BE2C (cell line): ENCODE results near the gene SLC52A1.

Experiments used
- DNase-seq: peaks from one replicate; pipeline ENCODE4 v3.0.0-alpha.2; 2020
- H3K27me3 ChIP-seq: fragments of 250-450 bp; sonication (Bioruptor Pico); 2 replicates; pipeline ENCODE4 v1.5.1; 2020; ENCODE audit warnings: mild to moderate bottlenecking
- H3K36me3 ChIP-seq: fragments of 250-450 bp; sonication (Bioruptor Pico); 2 replicates; pipeline ENCODE4 v1.5.1; 2020; ENCODE audit warnings: mild to moderate bottlenecking
- H3K4me1 ChIP-seq: fragments of 250-450 bp; sonication (Bioruptor Pico); 2 replicates; pipeline ENCODE4 v1.5.1; 2020
- H3K4me3 ChIP-seq: 2 replicates; pipeline ENCODE4 v1.5.1; 2011; ENCODE audit warnings: low read depth, low read length
- H3K9me3 ChIP-seq: fragments of 250-450 bp; sonication (Bioruptor Pico); 2 replicates; pipeline ENCODE4 v1.5.1; 2020
- TF ChIP-seq, protein P1 (sequence below): IDR thresholded peaks from 2 replicates; pipeline ENCODE4 v1.5.1; 2012; ENCODE audit warnings: mild to moderate bottlenecking, low read depth, low read length

The SLC52A1 gene

DNA sequence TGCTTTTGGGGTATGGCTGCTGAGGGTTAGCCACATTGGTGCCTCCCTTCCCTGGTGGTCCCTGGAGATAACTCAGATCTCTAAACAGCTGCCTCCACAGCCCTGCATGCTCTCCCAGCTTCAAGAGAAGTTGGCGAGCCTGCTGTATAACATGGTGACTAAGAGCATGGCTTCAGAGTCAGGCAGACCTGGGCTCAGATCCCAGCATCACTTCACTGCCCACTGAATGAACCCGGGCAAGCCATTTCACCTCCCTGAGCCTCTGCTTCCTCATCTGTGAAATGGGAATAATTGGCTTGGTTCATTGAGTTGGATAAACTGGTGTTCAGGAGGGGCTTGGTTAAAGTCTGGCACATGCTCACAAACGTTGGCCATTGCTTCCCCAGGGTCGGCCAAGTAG is 20.9 kb downstream of the SLC52A1 start:
- DNase-seq, result no peak
- Histone ChIP-seq H3K36me3 (no peaks in the 10 kb centered on the region), H3K9me3 (no peaks in the 10 kb centered on the region), H3K4me1 (no peaks in the 10 kb centered on the region), H3K4me3 (no peak overlapping the region), H3K27me3 (no peaks in the 10 kb centered on the region)
- TF ChIP-seq, protein P1, sequence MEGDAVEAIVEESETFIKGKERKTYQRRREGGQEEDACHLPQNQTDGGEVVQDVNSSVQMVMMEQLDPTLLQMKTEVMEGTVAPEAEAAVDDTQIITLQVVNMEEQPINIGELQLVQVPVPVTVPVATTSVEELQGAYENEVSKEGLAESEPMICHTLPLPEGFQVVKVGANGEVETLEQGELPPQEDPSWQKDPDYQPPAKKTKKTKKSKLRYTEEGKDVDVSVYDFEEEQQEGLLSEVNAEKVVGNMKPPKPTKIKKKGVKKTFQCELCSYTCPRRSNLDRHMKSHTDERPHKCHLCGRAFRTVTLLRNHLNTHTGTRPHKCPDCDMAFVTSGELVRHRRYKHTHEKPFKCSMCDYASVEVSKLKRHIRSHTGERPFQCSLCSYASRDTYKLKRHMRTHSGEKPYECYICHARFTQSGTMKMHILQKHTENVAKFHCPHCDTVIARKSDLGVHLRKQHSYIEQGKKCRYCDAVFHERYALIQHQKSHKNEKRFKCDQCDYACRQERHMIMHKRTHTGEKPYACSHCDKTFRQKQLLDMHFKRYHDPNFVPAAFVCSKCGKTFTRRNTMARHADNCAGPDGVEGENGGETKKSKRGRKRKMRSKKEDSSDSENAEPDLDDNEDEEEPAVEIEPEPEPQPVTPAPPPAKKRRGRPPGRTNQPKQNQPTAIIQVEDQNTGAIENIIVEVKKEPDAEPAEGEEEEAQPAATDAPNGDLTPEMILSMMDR, result no peak

DNA sequence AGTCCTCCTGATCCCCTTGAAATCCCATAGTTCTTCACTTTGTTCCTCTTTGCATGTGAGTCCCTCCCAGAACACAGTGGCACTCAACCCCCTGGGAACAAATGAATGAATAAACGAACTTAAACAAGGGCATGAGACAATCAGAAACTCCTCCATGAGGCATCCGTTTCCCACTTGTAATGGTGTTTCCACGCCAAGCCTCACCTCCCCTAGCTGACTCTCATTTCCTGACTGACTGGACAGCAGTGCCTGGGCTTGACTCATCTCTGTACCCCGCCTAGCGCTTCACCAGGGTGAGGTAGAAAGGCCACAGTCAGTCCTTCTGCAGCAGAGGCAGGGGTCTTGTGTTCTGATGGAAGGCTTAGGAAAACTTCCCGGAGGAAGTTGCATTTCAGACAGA is 23.3 kb downstream of the SLC52A1 start:
- H3K36me3 ChIP-seq, result no peaks in the 10 kb centered on the region
- no peaks in the 10 kb centered on the region for H3K27me3 ChIP-seq

DNA sequence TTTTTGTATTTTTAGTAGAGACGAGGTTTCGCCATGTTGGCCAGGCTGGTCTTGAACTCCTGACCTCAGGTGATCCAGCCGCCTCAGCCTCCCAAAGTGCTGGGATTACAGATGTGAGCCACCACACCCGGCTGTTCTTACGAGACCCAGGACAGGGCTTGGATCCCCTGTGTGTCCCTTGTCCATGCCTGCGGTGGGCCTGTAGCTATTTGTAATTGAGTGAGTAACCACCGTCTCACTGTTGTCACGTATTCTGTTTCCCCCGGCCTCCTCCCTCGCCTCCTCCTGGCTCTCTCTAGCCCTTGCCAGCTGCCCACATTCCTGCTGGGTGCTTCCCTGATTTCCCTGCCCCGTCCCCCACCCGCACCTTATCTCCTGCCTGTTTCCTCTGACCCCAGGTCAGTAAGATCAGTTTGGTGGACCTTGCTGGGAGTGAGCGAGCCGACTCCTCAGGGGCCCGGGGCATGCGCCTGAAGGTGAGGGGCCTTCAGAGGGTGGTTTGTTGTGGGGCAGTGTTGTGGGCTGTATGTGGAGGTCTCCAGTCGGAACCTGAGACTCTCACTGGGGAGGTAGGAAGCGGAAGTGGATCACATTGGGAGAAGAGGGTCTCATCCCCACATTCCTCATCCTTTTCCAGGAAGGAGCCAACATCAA is 31.9 kb downstream of the SLC52A1 start:
- Histone ChIP-seq H3K36me3 (no peaks in the 10 kb centered on the region), H3K9me3 (no peaks in the 10 kb centered on the region), H3K27me3 (no peaks in the 10 kb centered on the region), H3K4me3 (no peak overlapping the region), H3K4me1 (no peaks in the 10 kb centered on the region)
- TF ChIP-seq, protein P1, result no peak
- no peak for DNase-seq

More for the DNA sequence above, 23.3 kb downstream of the SLC52A1 start:
- no peak overlapping the region for H3K4me3 ChIP-seq
- TF ChIP-seq, protein P1, result no peak
- no peaks in the 10 kb centered on the region for H3K4me1 ChIP-seq
- H3K9me3 ChIP-seq, result no peaks in the 10 kb centered on the region
- DNase-seq, result no peak

DNA sequence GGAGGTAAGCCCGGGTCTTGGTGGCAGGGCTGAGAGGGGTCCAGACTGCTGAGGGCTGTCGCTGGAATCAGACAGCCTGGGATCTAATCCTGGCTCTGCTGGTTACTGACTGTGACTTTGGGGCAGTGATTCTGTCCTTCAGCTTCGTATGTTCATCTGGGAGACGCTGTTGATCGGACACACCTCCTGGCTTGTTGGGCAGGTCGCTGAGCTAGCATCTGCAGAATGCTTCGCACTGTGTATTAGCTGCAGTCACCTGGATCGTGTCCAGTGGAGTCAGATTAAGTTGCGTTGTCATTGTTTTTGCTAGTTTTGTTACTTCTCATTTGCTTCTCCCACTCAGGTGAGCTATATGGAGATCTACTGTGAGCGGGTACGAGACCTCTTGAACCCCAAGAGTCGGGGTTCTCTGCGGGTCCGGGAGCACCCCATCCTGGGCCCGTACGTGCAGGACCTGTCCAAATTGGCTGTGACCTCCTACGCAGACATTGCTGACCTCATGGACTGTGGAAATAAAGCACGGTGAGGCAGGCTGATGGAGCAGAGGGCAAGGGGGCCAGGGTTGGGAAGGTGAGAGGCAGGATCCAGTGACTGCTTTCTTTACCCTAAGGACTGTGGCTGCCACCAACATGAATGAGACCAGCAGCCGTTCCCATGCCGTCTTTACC is 33.0 kb downstream of the SLC52A1 start:
- Histone ChIP-seq H3K36me3 (no peaks in the 10 kb centered on the region), H3K4me3 (no peak overlapping the region), H3K4me1 (no peaks in the 10 kb centered on the region), H3K9me3 (no peaks in the 10 kb centered on the region), H3K27me3 (no peaks in the 10 kb centered on the region)
- no peak for DNase-seq
- TF ChIP-seq, protein P1, result no peak

DNA sequence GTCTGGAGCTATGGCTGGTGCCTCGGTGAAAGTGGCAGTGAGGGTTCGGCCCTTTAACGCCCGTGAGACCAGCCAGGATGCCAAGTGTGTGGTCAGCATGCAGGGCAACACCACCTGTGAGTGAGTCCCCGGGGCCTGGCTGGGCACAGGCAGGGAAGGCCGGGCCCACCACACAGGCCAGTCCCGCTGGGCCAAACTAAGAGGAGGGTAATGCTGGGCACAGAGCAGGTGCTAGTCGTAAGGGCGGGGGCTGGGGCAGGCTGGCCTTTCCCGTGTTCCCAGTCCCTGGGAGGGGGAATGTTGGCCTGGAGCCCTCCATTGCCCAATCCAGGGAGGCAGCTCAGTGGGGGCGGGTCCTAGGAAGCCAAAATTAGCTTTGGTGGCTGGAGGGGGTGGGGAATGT is 35.0 kb downstream of the SLC52A1 start:
- Histone ChIP-seq H3K4me3 (no peak overlapping the region), H3K27me3 (no peaks in the 10 kb centered on the region), H3K36me3 (no peaks in the 10 kb centered on the region), H3K9me3 (no peaks in the 10 kb centered on the region), H3K4me1 (no peaks in the 10 kb centered on the region)
- TF ChIP-seq, protein P1, result no peak
- no peak for DNase-seq

DNA sequence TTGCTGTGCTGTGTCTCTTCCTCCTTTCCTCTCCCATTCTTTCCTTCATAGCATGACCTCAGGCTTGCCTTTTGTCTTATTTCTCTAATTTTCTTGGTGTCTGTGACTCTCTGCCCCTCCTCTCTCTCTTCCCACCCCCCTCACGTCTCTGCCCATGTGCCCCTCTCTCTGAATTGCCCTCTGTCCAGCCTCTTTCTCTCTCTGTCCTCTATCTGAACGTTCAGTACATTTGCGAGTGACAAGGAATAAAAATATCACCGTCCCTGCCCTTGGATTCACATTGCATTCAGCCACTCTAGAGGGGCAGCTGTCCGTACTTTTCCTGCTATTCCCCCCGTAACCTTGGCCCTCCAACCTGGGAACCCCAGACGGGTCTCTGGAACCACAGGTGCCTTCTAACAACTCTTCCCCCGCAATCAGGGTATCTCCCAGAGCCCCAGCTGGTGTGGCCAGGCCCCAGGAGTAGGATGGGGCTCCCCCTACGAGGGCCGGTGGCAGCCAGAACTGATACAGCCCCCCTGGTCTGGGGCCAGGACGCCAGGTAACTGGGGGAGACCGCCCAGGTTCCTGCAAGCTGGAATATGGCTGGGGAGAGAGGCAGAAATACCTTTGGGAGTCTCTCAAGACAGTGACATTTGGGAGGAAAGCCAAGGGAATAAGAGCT is 35.7 kb downstream of the SLC52A1 start:
- H3K4me3 ChIP-seq, result no peak overlapping the region
- TF ChIP-seq, protein P1, result no peak
- H3K27me3 ChIP-seq, result no peaks in the 10 kb centered on the region

More for the DNA sequence above, 35.7 kb downstream of the SLC52A1 start:
- no peak for DNase-seq
- Histone ChIP-seq H3K9me3 (no peaks in the 10 kb centered on the region), H3K36me3 (no peaks in the 10 kb centered on the region), H3K4me1 (no peaks in the 10 kb centered on the region)
